Esophagus squamous epithelium (tissue), 4 donors: Measurements from ENCODE around the gene PCCA.

Experiments
- CTCF ChIP-seq, 6 experiments: fragments of 450-650 bp in 4 of 6; fragments of 200-600 bp in 2 of 6; sonication (generic) in 2 of 6; IDR thresholded peaks; one replicate each; pipeline ENCODE4 v1.5.1; 2016 to 2019; ENCODE audit warnings: antibody characterized with exemption in 6 of 6, mild to moderate bottlenecking in 4 of 6, moderate library complexity in 4 of 6
- POLR2A ChIP-seq, 4 donors: fragments of 450-650 bp; IDR thresholded peaks; one replicate each; pipeline ENCODE4 v1.6.1; 2017; ENCODE audit warnings: antibody characterized with exemption in 4 of 4, mild to moderate bottlenecking in 4 of 4, moderate library complexity in 3 of 4

GRCh38 chr13:100476963-100477362, 388.1 kb downstream of the PCCA start:
- TF ChIP-seq CTCF (IDR thresholded peaks at IDR 0.05) (no peak), POLR2A (IDR thresholded peaks at IDR 0.05) (no peak)
